GM12891 (cell line): ENCODE results near the gene C5orf46.

Experiments used
- DNase-seq: peaks from one replicate; pipeline ENCODE4 v3.0.0; 2011; ENCODE audit warnings: low spot score; ENCODE audit not compliant: insufficient read length
- FAIRE-seq: peaks from 2 replicates; lab custom pipeline; 2011; peaks lifted over from hg19 to GRCh38; lab: Jason Lieb, UNC
- PAX5 ChIP-seq: IDR thresholded peaks from 2 replicates; pipeline ENCODE4 v1.6.1; 2011; ENCODE audit warnings: low read length, moderate library complexity, mild to moderate bottlenecking; ENCODE audit not compliant: insufficient read depth, severe bottlenecking
- POLR2A ChIP-seq: IDR thresholded peaks from 2 replicates; pipeline ENCODE4 v1.6.1; 2011; ENCODE audit warnings: low read depth, low read length, control low read depth
- POLR2AphosphoS5 ChIP-seq: IDR thresholded peaks from 2 replicates; pipeline ENCODE4 v1.6.1; 2011; ENCODE audit warnings: low read depth, low read length, control low read depth
- POU2F2 ChIP-seq: IDR thresholded peaks from 2 replicates; pipeline ENCODE4 v1.6.1; 2011; ENCODE audit warnings: low read depth, mild to moderate bottlenecking, control low read depth, low read length, moderate library complexity
- SPI1 ChIP-seq: IDR thresholded peaks from 2 replicates; pipeline ENCODE4 v1.6.1; 2011; ENCODE audit warnings: low read depth, low read length, control low read depth
- TAF1 ChIP-seq: IDR thresholded peaks from 2 replicates; pipeline ENCODE4 v1.6.1; 2011; ENCODE audit warnings: low read depth, low read length, control low read depth

Gene C5orf46

GRCh38 chr5:147921136-147921535 lies 14.8 kb upstream of the C5orf46 start:
- FAIRE-seq (no peak), DNase-seq (no peak)
- no peak for TF ChIP-seq PAX5
- TF ChIP-seq TAF1: no peak
- TF ChIP-seq POU2F2: no peak
- no peak; the same call in 1 of the 2 replicates for TF ChIP-seq SPI1
- TF ChIP-seq POLR2A: no peak
- TF ChIP-seq POLR2AphosphoS5: no peak

- TF ChIP-seq SPI1: no peak
- TF ChIP-seq PAX5: no peak
- no peak for TF ChIP-seq POLR2AphosphoS5
- no peak for TF ChIP-seq POU2F2
- TF ChIP-seq TAF1: no peak
- no peak for TF ChIP-seq POLR2A
- DNase-seq: no peak
- FAIRE-seq: no peak
Observed at GRCh38 chr5:147920420-147921030, 14.2 kb upstream of the C5orf46 start.

DNA sequence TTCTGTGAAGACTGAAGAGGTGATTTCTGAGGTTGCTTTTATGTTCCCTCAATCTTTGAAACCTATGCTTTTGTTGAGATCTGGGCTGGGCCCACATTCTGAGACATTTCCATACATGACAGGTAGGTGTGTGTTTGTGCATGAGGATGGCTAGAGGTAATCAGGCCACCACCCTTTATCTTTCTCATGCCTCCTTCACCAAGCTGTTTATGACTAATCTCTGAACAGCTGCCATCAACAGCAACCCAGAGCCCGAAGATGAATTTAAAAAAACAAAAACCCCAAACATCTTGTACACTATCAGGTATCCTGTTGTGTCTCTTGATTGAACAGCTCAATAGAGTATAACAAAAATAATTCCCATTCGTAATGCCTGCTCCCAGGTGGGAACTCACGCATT lies 12.6 kb upstream of the C5orf46 start:
- no peak for FAIRE-seq
- DNase-seq: no peak

GRCh38 chr5:147918101-147918685 lies 11.9 kb upstream of the C5orf46 start:
- DNase-seq (no peak), FAIRE-seq (no peak)
- TF ChIP-seq POLR2A: no peak
- no peak for TF ChIP-seq TAF1
- no peak for TF ChIP-seq POLR2AphosphoS5
- TF ChIP-seq PAX5: no peak
- TF ChIP-seq POU2F2: no peak
- TF ChIP-seq SPI1: no peak

More for the DNA sequence above, 12.6 kb upstream of the C5orf46 start:
- TF ChIP-seq POLR2AphosphoS5 (no peak), TAF1 (no peak), PAX5 (no peak), POLR2A (no peak), SPI1 (no peak), POU2F2 (no peak)

DNA sequence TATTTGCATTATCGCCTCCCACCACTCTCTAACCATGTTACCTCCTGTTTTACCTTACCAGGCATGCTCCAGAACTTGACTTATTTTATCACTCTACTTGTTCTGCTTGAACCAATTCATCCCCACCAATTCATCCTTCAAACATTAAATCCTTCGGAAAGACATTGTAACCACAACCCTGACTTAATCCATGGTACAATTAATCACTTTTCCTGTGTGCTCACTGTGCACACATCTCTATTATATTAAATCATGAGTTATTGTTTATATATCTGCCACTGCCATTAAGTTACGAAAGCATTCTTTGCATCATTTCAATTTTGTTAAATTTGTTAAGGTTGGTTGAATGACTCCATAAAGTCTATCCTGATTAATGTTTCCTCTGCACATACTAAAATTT lies 7.4 kb upstream of the C5orf46 start:
- FAIRE-seq (no peak), DNase-seq (no peak)
- TF ChIP-seq TAF1 (no peak), PAX5 (no peak), SPI1 (no peak), POLR2AphosphoS5 (no peak), POLR2A (no peak)

- TF ChIP-seq POU2F2 (no peak), TAF1 (no peak), PAX5 (no peak), SPI1 (no peak)
- FAIRE-seq (no peak), DNase-seq (no peak)
Observed at GRCh38 chr5:147912011-147912410, 5.7 kb upstream of the C5orf46 start.

GRCh38 chr5:147911427-147911826 lies 5.1 kb upstream of the C5orf46 start:
- DNase-seq: no peak
- TF ChIP-seq SPI1 (no peak), POU2F2 (no peak), POLR2AphosphoS5 (no peak), PAX5 (no peak), TAF1 (no peak), POLR2A (no peak)
- FAIRE-seq: no peak

DNA sequence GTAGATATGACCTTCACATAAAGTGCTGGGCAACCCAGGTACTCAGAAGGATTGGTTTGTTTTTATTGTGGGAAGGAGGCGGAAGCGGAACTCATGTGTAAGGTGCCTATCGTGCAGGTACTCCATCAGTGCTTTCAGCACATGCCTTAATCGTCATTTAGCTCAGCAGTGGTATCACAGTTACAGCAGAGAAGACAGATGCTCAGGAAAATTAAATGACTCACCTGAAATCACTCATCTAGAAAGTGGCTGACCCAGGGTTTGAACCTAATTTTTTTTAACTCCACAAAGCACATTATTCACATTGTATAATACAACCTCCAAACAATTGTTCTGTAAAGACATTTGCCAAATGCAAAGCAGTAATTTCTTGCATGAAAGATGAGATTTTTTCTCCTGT lies 2.2 kb downstream of the C5orf46 start:
- DNase-seq: no peak
- TF ChIP-seq POLR2A: no peak
- TF ChIP-seq POLR2AphosphoS5: no peak
- no peak for TF ChIP-seq PAX5
- no peak for TF ChIP-seq POU2F2
- TF ChIP-seq TAF1: no peak
- no peak for TF ChIP-seq SPI1
- FAIRE-seq: no peak

GRCh38 chr5:147902609-147903115 lies 3.7 kb downstream of the C5orf46 start:
- FAIRE-seq (no peak), DNase-seq (no peak)
- TF ChIP-seq PAX5: no peak

DNA sequence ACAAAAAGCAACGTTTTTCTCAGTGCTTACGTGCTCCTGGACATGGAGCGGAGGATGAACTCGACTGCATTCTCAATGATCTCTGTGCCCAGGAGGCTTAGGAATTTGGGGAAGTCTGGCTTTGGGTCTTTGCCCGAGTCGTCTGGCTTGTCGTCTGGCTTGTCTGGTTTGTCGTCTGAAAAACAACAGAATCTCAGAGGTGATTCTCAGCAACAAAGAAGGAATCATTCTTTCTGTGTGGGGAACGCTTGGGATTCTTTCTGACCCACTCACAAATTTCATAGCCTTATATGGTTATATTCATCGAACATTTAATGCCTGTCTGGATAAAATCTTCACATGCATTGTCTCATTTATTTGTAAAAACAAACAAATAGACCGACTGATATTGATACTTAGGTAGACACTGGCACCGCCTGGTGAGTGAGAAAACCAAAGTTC lies 4.7 kb downstream of the C5orf46 start:
- DNase-seq (no peak), FAIRE-seq (no peak)
- no peak for TF ChIP-seq POLR2AphosphoS5
- TF ChIP-seq PAX5: no peak
- no peak for TF ChIP-seq POLR2A
- TF ChIP-seq POU2F2: no peak
- no peak for TF ChIP-seq TAF1
- TF ChIP-seq SPI1: no peak
